HFFc6 (cell line): ENCODE measurements around the gene DISC1. TPM values are rescaled to one million over a fixed set of nuclear protein-coding genes. Genes with fewer than 3 reads are reported as not detected.

ENCODE experiments used
- DNase-seq: peaks from one replicate; pipeline ENCODE4 v3.0.0-alpha.2; 2018
- H3K27ac Mint-ChIP-seq: 2 replicates; pipeline ENCODE4 v1.8.0; 2020; ENCODE audit warnings: mild to moderate bottlenecking, mixed read lengths
- H3K27me3 Mint-ChIP-seq: 2 replicates; pipeline ENCODE4 v1.8.0; 2021; ENCODE audit warnings: mild to moderate bottlenecking, moderate library complexity, mixed read lengths; ENCODE audit not compliant: insufficient read depth
- H3K36me3 Mint-ChIP-seq: 2 replicates; pipeline ENCODE4 v1.8.0; 2021; ENCODE audit warnings: low read depth, mixed read lengths
- H3K4me1 Mint-ChIP-seq: 2 replicates; pipeline ENCODE4 v1.8.0; 2020; ENCODE audit warnings: low read depth, mixed read lengths
- H3K4me3 Mint-ChIP-seq: 2 replicates; pipeline ENCODE4 v1.8.0; 2020; ENCODE audit warnings: mild to moderate bottlenecking, moderate library complexity, mixed read lengths
- H3K9me3 Mint-ChIP-seq: 2 replicates; pipeline ENCODE4 v1.8.0; 2020; ENCODE audit warnings: mild to moderate bottlenecking, mixed read lengths
- total RNA-seq, 6 experiments: library from RNA; stranded (reverse); fragmentation: NEBNext Ultra II Directional; extraction: Animal tissue kit (Norgen Biotek cat#: 25700); gene quantifications; 2 replicates in 1 of 6; 3 replicates in 5 of 6; pipeline ENCODE4 v1.2.3, GENCODE V29; 2021
- TF ChIP-seq, protein P1 (sequence below): fragments of 200-600 bp; sonication (generic); IDR thresholded peaks from 2 replicates; pipeline ENCODE4 v1.5.0; 2021; ENCODE audit warnings: antibody characterized with exemption, mild to moderate bottlenecking

Gene DISC1
- total RNA-seq, 6 experiments from 2014 or later, result 1.3 to 4.3 (median 1.9) TPM

DNA sequence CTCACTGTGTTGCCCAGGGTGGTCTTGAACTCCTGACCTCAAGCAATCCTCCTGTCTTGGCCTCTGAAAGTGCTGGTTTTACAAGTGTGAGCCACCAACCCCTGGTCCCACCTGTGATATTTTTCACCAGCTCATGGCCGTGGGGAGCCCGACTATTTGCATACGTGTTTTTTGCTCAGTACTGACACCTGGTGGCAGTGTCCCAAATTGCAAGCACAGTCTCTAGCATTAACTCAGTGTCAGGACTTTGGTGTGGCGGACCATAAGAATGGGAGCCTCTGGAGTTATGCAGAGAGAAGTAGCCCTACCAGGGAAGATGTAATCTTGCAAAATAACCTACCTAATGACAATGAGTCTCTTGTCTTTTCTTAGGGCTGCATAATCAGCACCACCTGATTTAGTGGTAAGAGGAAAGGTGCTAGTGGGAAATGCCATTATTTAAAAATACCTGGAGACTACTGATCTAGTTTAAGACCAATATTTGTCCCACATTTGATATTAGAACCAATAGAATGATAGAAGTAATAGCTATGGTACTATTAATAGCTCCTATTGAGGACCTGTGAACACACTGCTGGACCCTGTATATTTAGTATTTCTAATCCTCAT lies 305.4 kb downstream of the DISC1 start:
- Mint-ChIP-seq H3K4me1 (peaks cover 29% of the 10 kb centered on the region), H3K36me3 (no peaks in the 10 kb centered on the region), H3K9me3 (peaks cover 9% of the 10 kb centered on the region; the same call in 1 of the 2 replicates), H3K27ac (no peak overlapping the region), H3K4me3 (no peak overlapping the region), H3K27me3 (peaks cover 3% of the 10 kb centered on the region)
- TF ChIP-seq, protein P1, sequence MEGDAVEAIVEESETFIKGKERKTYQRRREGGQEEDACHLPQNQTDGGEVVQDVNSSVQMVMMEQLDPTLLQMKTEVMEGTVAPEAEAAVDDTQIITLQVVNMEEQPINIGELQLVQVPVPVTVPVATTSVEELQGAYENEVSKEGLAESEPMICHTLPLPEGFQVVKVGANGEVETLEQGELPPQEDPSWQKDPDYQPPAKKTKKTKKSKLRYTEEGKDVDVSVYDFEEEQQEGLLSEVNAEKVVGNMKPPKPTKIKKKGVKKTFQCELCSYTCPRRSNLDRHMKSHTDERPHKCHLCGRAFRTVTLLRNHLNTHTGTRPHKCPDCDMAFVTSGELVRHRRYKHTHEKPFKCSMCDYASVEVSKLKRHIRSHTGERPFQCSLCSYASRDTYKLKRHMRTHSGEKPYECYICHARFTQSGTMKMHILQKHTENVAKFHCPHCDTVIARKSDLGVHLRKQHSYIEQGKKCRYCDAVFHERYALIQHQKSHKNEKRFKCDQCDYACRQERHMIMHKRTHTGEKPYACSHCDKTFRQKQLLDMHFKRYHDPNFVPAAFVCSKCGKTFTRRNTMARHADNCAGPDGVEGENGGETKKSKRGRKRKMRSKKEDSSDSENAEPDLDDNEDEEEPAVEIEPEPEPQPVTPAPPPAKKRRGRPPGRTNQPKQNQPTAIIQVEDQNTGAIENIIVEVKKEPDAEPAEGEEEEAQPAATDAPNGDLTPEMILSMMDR, result peak; percentile 79
- DNase-seq, result no peak

DNA sequence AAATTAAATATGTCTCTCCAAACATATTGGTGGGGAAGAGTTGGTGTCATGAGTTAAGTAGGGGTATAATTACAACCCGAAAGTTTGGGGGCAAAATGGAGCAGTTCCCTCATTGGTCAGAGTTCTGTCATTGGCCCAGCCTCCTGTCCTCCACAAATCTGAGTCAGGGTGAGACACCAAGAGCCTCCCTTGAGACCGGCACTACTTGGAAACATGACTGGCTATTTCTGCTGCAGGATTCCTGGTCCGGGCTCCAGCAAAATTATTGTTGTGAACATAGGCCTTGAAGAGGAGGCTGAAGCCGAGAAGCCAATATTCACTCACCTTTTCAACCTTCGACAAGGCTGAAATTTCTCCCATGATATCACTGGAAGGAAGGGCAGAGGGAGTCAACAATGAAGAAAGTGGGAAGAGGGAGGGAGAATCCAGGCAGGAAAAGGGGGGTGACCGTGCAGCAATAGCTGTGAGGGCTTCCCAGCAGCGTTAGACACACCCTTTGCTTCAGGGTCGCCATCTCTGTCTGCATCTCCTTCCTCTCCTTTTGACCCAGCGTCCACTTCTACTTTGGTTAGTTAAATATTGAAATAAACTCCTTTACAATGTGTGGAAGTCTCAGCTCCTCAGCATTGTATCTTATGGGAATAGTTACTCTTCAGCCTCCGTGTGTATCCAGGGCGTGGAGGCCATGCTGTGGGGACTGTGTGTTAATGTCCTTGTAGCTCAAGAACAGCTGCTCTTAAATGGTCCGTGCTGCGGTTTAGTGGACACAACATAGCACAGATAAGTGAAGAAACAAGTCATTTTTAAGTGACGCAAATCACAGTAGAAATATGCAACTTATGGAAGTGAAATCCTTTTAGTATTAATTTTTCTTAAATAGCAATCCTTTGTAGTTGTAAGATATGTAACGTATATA lies 307.4 kb downstream of the DISC1 start:
- Mint-ChIP-seq H3K4me3 (no peak overlapping the region; the same call in 1 of the 2 replicates), H3K27ac (no peak overlapping the region), H3K36me3 (no peaks in the 10 kb centered on the region), H3K4me1 (peaks cover 23% of the 10 kb centered on the region), H3K27me3 (peaks cover 3% of the 10 kb centered on the region), H3K9me3 (peaks cover 9% of the 10 kb centered on the region; the same call in 1 of the 2 replicates)
- no peak for DNase-seq
- TF ChIP-seq, protein P1, result no peak

DNA sequence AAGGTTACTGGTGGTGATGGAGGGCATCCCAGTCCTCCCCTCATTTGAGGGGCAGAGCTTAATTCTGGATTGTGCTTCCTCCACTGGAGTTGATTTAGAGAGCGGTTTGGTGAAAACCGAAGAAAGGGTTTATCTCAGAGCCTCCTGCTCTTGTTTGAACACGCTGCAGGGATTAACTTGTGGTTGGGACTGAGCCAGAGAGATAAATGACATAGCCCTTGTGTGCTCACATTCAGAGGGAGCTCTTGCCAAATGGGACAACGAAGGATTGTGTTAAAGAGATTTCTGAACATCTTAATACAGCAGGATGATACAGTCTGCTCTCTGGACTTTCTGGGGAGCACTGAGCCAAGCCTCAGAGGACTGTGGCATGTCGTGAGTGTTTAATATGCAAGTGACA lies 308.2 kb downstream of the DISC1 start:
- H3K4me3 Mint-ChIP-seq, result no peak overlapping the region
- H3K27ac Mint-ChIP-seq, result no peak overlapping the region
- H3K9me3 Mint-ChIP-seq, result peaks cover 9% of the 10 kb centered on the region; the same call in 1 of the 2 replicates
- no peaks in the 10 kb centered on the region for H3K36me3 Mint-ChIP-seq
- TF ChIP-seq, protein P1, result no peak
- DNase-seq, result no peak
- H3K4me1 Mint-ChIP-seq, result peaks cover 14% of the 10 kb centered on the region
- H3K27me3 Mint-ChIP-seq, result peaks cover 3% of the 10 kb centered on the region

DNA sequence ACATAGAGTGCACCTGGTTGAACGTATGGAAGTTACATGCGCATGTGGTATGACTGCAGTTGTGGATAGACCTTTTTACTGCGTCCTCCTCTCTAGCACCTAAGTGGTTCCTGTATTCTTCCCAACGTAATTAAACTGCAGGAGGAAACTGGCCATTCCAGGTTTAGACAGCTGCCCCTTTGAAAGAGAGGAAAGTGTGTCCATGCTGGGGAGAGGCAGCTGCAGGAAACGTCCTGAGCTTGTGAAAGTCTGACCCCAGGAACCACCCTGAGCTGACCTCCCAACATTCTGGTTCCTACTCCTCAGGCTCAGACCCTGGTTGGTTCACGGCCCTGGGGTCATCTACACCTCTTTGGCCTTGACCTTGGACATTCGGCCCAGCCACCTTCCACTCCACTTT lies 309.3 kb downstream of the DISC1 start:
- Mint-ChIP-seq H3K4me3 (no peak overlapping the region), H3K4me1 (peaks cover 8% of the 10 kb centered on the region; the same call in 1 of the 2 replicates), H3K27ac (no peak overlapping the region), H3K9me3 (peaks cover 12% of the 10 kb centered on the region; the same call in 1 of the 2 replicates), H3K36me3 (no peaks in the 10 kb centered on the region), H3K27me3 (peaks cover 3% of the 10 kb centered on the region)
- no peak for DNase-seq
- TF ChIP-seq, protein P1, result no peak

DNA sequence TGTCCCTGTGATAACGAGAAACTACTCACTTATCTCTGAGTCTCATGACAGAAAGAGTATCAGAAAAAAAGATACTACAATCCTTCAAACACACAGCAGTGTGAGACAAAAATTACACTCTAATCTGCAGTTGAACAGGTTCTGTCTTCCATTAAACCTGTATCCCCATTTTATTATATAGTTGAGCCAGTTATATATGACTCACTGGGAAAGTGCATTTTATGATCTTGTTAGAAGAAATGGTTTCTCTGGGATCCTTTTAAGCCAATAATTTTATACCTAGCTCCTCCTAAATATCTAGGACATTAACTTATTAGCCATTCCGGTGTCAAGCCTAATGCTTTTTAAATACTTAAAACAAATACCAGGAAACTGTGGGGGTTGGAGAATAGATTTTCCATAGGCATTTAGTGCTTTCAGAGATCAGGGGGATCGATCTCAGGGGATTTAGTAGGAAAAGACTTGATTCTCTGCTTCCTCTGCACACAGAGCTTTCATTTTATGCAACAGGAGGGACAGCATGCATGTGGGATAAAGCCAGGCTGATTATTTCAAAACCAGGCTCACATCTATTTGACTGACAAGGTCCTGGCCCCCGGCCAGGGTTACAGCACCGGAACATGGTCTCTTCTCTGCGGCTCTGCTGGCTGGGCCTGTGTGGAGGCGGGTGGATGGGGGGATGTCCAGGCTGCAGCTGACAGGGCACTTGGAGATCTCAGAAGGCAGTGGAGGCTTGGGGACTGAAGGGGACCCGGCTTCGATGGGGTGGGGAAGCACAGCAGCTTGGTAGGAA lies 310.6 kb downstream of the DISC1 start:
- no peaks in the 10 kb centered on the region for H3K36me3 Mint-ChIP-seq
- peaks cover 5% of the 10 kb centered on the region for H3K27me3 Mint-ChIP-seq
- H3K9me3 Mint-ChIP-seq, result peaks cover 9% of the 10 kb centered on the region; the same call in 1 of the 2 replicates
- H3K27ac Mint-ChIP-seq, result no peak overlapping the region
- H3K4me1 Mint-ChIP-seq, result peaks cover 8% of the 10 kb centered on the region; the same call in 1 of the 2 replicates
- TF ChIP-seq, protein P1, result no peak
- no peak for DNase-seq
- H3K4me3 Mint-ChIP-seq, result no peak overlapping the region
